H9 (cell line): ENCODE data around the gene PLA2G2E. TPM values are rescaled to one million over a fixed set of nuclear protein-coding genes. Genes with fewer than 3 reads are reported as not detected.

Experiments used
- DNase-seq: peaks from one replicate; pipeline ENCODE4 v3.0.0-alpha.2; 2017
- H2AFZ ChIP-seq: one replicate; pipeline ENCODE4 v1.6.1; 2013; ENCODE audit warnings: mild to moderate bottlenecking, low read length, control low read depth, moderate library complexity
- H2AK5ac ChIP-seq: 2 replicates; pipeline ENCODE4 v1.6.1; 2013; ENCODE audit warnings: low read length, control low read depth, mixed read lengths; ENCODE audit not compliant: insufficient read length
- H2BK120ac ChIP-seq: one replicate; pipeline ENCODE4 v1.6.1; 2013; ENCODE audit warnings: low read depth, mild to moderate bottlenecking, low read length, control low read depth, inconsistent platforms; ENCODE audit not compliant: poor library complexity, severe bottlenecking
- H2BK12ac ChIP-seq: 2 replicates; pipeline ENCODE4 v1.6.1; 2013; ENCODE audit warnings: low read length, control low read depth, mixed read lengths, low read depth; ENCODE audit not compliant: insufficient read length
- H2BK15ac ChIP-seq: 2 replicates; pipeline ENCODE4 v1.6.1; 2013; ENCODE audit warnings: low read depth, low read length, control low read depth
- H2BK20ac ChIP-seq: one replicate; pipeline ENCODE4 v1.6.1; 2013; ENCODE audit warnings: low read depth, mild to moderate bottlenecking, low read length, control low read depth, inconsistent platforms; ENCODE audit not compliant: poor library complexity, severe bottlenecking
- H2BK5ac ChIP-seq: 2 replicates; pipeline ENCODE4 v1.6.1; 2013; ENCODE audit warnings: low read length, control low read depth, mixed read lengths; ENCODE audit not compliant: insufficient read length
- H3K14ac ChIP-seq: 2 replicates; pipeline ENCODE4 v1.6.1; 2013; ENCODE audit warnings: low read length, control low read depth; ENCODE audit not compliant: insufficient read depth
- H3K18ac ChIP-seq: 2 replicates; pipeline ENCODE4 v1.6.1; 2013; ENCODE audit warnings: low read depth, mild to moderate bottlenecking, mixed read lengths, low read length, control low read depth; ENCODE audit not compliant: insufficient read length
- H3K23ac ChIP-seq: 2 replicates; pipeline ENCODE4 v1.6.1; 2013; ENCODE audit warnings: low read length, control low read depth, mixed read lengths, low read depth; ENCODE audit not compliant: insufficient read length
- H3K23me2 ChIP-seq: 2 replicates; pipeline ENCODE4 v1.6.1; 2013; ENCODE audit warnings: low read depth, mild to moderate bottlenecking, mixed read lengths, low read length, control low read depth; ENCODE audit not compliant: insufficient read length, poor library complexity, severe bottlenecking
- H3K27ac ChIP-seq: 2 replicates; pipeline ENCODE4 v1.5.1; 2013; ENCODE audit warnings: low read length, control low read depth, mixed read lengths, low read depth; ENCODE audit not compliant: insufficient read length
- H3K27me3 ChIP-seq: 2 replicates; pipeline ENCODE4 v1.6.1; 2013; ENCODE audit warnings: low read length, control low read depth, inconsistent platforms; ENCODE audit not compliant: insufficient read depth
- H3K4ac ChIP-seq: 2 replicates; pipeline ENCODE4 v1.6.1; 2013; ENCODE audit warnings: low read depth, mild to moderate bottlenecking, control low read depth, inconsistent platforms, low read length, moderate library complexity
- H3K4me1 ChIP-seq: 2 replicates; pipeline ENCODE4 v1.6.1; 2013; ENCODE audit warnings: low read length, control low read depth, inconsistent platforms; ENCODE audit not compliant: insufficient read depth
- H3K4me2 ChIP-seq: 2 replicates; pipeline ENCODE4 v1.6.1; 2013; ENCODE audit warnings: low read length, control low read depth, mixed read lengths; ENCODE audit not compliant: insufficient read length, insufficient read depth
- H3K56ac ChIP-seq: 2 replicates; pipeline ENCODE4 v1.6.1; 2013; ENCODE audit warnings: low read depth, mild to moderate bottlenecking, mixed read lengths, low read length, control low read depth; ENCODE audit not compliant: insufficient read length
- H3K79me1 ChIP-seq: 2 replicates; pipeline ENCODE4 v1.6.1; 2013; ENCODE audit warnings: low read depth, mild to moderate bottlenecking, moderate library complexity, low read length, control low read depth, inconsistent platforms; ENCODE audit not compliant: insufficient read depth, poor library complexity, severe bottlenecking
- H3K79me2 ChIP-seq: 2 replicates; pipeline ENCODE4 v1.6.1; 2013; ENCODE audit warnings: low read length, control low read depth, inconsistent platforms; ENCODE audit not compliant: insufficient read depth
- H3K9ac ChIP-seq: 2 replicates; pipeline ENCODE4 v1.6.1; 2013; ENCODE audit warnings: low read length, control low read depth, mixed read lengths; ENCODE audit not compliant: insufficient read length; ENCODE audit errors: extremely low read depth
- H3K9me3 ChIP-seq: one replicate; pipeline ENCODE4 v1.6.1; 2013; ENCODE audit warnings: low read depth, low read length, inconsistent platforms; ENCODE audit not compliant: control insufficient read depth
- H3T11ph ChIP-seq: one replicate; pipeline ENCODE4 v1.6.1; 2013; ENCODE audit warnings: mild to moderate bottlenecking, low read length, control low read depth, inconsistent platforms
- H4K20me1 ChIP-seq: one replicate; pipeline ENCODE4 v1.6.1; 2013; ENCODE audit not compliant: control insufficient read depth, insufficient read length, insufficient read depth
- H4K5ac ChIP-seq: 2 replicates; pipeline ENCODE4 v1.6.1; 2013; ENCODE audit warnings: low read depth, mild to moderate bottlenecking, mixed read lengths, low read length, control low read depth; ENCODE audit not compliant: insufficient read length
- H4K8ac ChIP-seq: replicated peaks from 2 replicates; pipeline ENCODE4 v1.6.1; 2013; ENCODE audit warnings: low read length, control low read depth, mixed read lengths, low read depth; ENCODE audit not compliant: insufficient read length
- H4K91ac ChIP-seq: 2 replicates; pipeline ENCODE4 v1.6.1; 2013; ENCODE audit warnings: low read depth, mild to moderate bottlenecking, moderate library complexity, mixed read lengths, low read length, control low read depth; ENCODE audit not compliant: insufficient read length
- H3K27ac Mint-ChIP-seq, 3 experiments: 2 replicates in 2 of 3; 3 replicates in 1 of 3; pipeline ENCODE4 v1.8.0; 2020 to 2021; ENCODE audit warnings: mixed read lengths in 3 of 3, mild to moderate bottlenecking in 1 of 3, moderate library complexity in 1 of 3
- H3K27me3 Mint-ChIP-seq: 2 replicates; pipeline ENCODE4 v1.8.0; 2021; ENCODE audit warnings: low read depth, mild to moderate bottlenecking, moderate library complexity, mixed read lengths
- H3K36me3 Mint-ChIP-seq, 3 experiments: 2 replicates in 2 of 3; 3 replicates in 1 of 3; pipeline ENCODE4 v1.8.0; 2020 to 2021; ENCODE audit warnings: low read depth in 3 of 3, mixed read lengths in 3 of 3; ENCODE audit not compliant: insufficient read depth in 1 of 3
- H3K4me1 Mint-ChIP-seq, 2 experiments: 2 replicates each; pipeline ENCODE4 v1.8.0; 2020; ENCODE audit warnings: mixed read lengths in 2 of 2
- H3K4me3 Mint-ChIP-seq, 2 experiments: 2 replicates in 1 of 2; 3 replicates in 1 of 2; pipeline ENCODE4 v1.8.0; 2020 to 2021; ENCODE audit warnings: mild to moderate bottlenecking in 2 of 2, mixed read lengths in 2 of 2, moderate library complexity in 1 of 2
- H3K9me3 Mint-ChIP-seq, 2 experiments: 2 replicates in 1 of 2; 3 replicates in 1 of 2; pipeline ENCODE4 v1.8.0; 2020; ENCODE audit warnings: mild to moderate bottlenecking in 2 of 2, mixed read lengths in 2 of 2, moderate library complexity in 1 of 2
- WGBS: extraction: QIAGEN DNeasy Blood & Tissue Kit; methylation state at CpG from one replicate; pipeline ENCODE4 v1.1.7; 2013; ENCODE audit warnings: missing lambda C conversion rate, low lambda C conversion rate, mixed read lengths; ENCODE audit not compliant: insufficient read length; ENCODE audit errors: extremely low coverage; 5-methylcytosine and 5-hydroxymethylcytosine counted together
- total RNA-seq: library from RNA; stranded (reverse); gene quantifications from 2 replicates; pipeline ENCODE4 v1.2.1, GENCODE V29; 2021
- TF ChIP-seq, protein P1 (sequence below): fragments of 200-600 bp; sonication (generic); conservative IDR thresholded peaks from 3 replicates; pipeline ENCODE4 v1.8.0; 2021; ENCODE audit warnings: antibody characterized with exemption, mild to moderate bottlenecking

PLA2G2E gene
- total RNA-seq, 1 experiment from 2014 or later = not detected

DNA sequence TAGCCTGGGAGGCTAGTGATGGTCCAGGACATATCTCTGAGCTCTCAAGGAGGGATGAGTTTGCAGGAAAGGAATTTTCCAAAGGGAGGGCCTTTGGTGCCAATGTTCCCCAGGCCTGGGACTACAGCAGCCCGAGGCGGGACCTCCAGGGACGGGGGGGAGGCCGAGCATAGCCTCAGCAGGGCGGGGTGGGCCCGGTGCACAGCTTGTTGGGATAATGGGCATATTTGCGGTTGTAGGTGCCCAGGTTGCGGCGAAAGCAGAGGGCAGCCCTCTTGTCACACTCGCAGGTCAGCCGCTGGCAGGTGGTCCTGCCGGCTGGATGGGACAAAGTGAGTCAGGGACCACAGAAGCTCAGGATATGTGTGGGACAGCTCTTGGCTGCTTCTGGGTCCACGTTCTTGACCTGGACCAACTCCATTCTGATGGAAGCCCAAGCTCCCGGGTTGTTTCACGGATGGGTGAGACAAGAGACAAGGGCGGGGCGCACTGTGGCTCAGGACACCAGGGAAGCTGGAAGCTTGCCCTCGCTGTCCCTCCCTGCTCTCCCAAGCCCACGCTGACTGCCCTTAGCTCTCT is 3.2 kb downstream of the PLA2G2E start:
- H2BK15ac ChIP-seq = no peak overlapping the region
- Mint-ChIP-seq H3K4me3 (no peak overlapping the region), H3K27ac (no peak overlapping the region; a peak in 1 of 7 replicates), H3K4me1 (peaks cover under 1 to 17% of the 10 kb centered on the region in 2 experiments), H3K36me3 (no peaks in the 10 kb centered on the region), H3K27me3 (peaks cover 2% of the 10 kb centered on the region), H3K9me3 (no peaks in the 10 kb centered on the region)
- no peak overlapping the region for H3T11ph ChIP-seq
- no peak overlapping the region for H3K18ac ChIP-seq
- H3K9ac ChIP-seq = no peak overlapping the region
- H2AFZ ChIP-seq = no peak overlapping the region
- no peak overlapping the region for H3K4me2 ChIP-seq
- no peak overlapping the region for H4K8ac ChIP-seq
- H3K9me3 ChIP-seq = no peaks in the 10 kb centered on the region
- H4K91ac ChIP-seq = no peak overlapping the region
- H3K27ac ChIP-seq = no peak overlapping the region
- no peak overlapping the region for H2AK5ac ChIP-seq
- H4K20me1 ChIP-seq = no peaks in the 10 kb centered on the region
- H2BK120ac ChIP-seq = no peak overlapping the region
- WGBS = no CpG with 5 or more reads among the region's 19 CpGs
- H3K23me2 ChIP-seq = no peaks in the 10 kb centered on the region
- no peaks in the 10 kb centered on the region for H3K79me2 ChIP-seq
- H3K23ac ChIP-seq = no peak overlapping the region
- DNase-seq = no peak
- no peaks in the 10 kb centered on the region for H3K27me3 ChIP-seq
- no peaks in the 10 kb centered on the region for H3K4me1 ChIP-seq
- no peak overlapping the region for H3K56ac ChIP-seq
- H3K14ac ChIP-seq = no peak overlapping the region
- H3K79me1 ChIP-seq = no peaks in the 10 kb centered on the region
- no peak overlapping the region for H2BK20ac ChIP-seq
- H4K5ac ChIP-seq = no peak overlapping the region
- H2BK5ac ChIP-seq = no peak overlapping the region
- TF ChIP-seq, protein P1, sequence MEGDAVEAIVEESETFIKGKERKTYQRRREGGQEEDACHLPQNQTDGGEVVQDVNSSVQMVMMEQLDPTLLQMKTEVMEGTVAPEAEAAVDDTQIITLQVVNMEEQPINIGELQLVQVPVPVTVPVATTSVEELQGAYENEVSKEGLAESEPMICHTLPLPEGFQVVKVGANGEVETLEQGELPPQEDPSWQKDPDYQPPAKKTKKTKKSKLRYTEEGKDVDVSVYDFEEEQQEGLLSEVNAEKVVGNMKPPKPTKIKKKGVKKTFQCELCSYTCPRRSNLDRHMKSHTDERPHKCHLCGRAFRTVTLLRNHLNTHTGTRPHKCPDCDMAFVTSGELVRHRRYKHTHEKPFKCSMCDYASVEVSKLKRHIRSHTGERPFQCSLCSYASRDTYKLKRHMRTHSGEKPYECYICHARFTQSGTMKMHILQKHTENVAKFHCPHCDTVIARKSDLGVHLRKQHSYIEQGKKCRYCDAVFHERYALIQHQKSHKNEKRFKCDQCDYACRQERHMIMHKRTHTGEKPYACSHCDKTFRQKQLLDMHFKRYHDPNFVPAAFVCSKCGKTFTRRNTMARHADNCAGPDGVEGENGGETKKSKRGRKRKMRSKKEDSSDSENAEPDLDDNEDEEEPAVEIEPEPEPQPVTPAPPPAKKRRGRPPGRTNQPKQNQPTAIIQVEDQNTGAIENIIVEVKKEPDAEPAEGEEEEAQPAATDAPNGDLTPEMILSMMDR = no peak
- H2BK12ac ChIP-seq = no peak overlapping the region
- no peak overlapping the region for H3K4ac ChIP-seq
